Renal pelvis (tissue), 4 donors: ENCODE results near the gene AMH. TPM values are rescaled to one million over a fixed set of nuclear protein-coding genes. Genes with fewer than 3 reads are reported as not detected.

Experiments
- DNase-seq: peaks from one replicate; pipeline ENCODE4 v3.0.0-alpha.2; 2013
- polyA plus RNA-seq, 3 donors: library from polyadenylated mRNA; unstranded; fragments of 120-200 nt; gene quantifications; one replicate each; pipeline ENCODE4 v1.2.1, GENCODE V29; 2013; ENCODE audit not compliant: insufficient read length in 3 of 3

The AMH gene
- polyA plus RNA-seq, 3 donors = 0.43 to 3.5 (median 3.2) TPM

DNA sequence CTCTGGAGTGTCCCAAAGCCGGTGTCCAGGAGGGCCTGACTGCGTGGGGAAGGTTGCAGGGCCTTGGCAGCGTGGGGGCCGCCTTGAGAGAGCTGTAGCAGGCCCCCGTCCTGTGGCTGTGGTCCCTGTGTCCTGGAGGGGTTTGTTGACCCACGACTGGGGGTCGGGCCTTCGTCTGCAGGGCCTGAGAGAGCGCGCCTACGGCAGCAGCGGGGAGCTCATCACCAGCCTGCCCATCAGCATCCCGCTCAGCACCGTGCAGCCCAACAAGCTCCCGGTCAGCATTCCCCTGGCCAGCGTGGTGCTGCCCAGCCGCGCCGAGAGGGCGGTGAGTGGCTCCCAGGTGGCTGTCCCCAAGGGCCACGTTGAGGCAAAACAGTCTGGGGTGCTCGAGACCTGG, 31.5 kb upstream of the AMH start:
- no peak for DNase-seq

DNA sequence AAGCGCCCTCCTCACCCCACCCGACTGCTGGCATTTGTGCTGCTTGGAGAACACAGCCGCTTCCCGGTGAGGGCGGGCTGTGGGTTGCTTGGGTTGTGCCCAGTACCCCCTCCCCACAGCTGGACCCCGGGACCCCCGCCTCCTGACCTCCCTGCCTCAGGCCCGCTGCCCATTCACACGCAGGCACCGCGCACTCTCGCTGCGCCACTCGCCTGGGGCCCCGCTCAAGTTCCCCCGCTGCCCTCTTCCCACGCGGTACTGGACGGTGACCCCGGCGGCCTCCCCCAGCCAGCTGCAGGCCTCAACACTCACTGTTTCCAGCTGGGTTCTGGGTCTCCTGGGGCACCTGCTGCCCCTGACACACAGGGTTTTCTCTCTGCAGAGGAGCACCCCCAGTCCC, 29.4 kb upstream of the AMH start:
- DNase-seq = no peak

DNA sequence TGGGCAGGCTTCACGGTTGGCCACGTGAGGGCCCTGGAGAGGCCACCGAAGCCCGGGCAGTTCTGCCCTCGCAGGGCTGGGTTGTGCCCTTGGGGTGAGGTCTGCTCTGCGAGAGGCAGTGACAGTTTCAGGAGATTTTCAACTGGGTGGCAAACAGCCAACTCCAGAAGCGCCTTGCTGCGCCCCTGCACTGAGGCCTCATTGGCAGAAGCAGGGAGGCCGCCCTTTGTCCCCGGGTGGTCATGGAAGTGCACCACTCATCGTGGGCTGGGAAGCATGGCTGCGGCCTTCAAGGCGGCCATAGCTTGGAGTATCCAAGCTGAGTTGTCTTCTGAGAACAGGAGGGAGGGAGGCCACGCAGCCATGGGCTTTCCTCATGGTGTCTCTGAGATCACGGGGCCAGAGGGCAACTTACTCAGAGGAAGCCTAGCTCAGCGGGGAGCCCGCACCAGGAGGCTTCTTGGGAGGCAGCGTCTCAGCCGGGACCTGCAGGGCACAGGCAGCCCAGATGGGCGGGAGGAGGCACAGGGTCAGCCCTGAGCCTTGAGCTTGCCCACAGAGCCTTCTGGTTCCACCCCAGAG, 27.8 kb upstream of the AMH start:
- DNase-seq = no peak

GRCh38 chr19:2221918-2222317, 27.2 kb upstream of the AMH start:
- DNase-seq = no peak

- DNase-seq = no peak
These were observed 25.7 kb upstream of the AMH start for GRCh38 chr19:2223391-2223790.

GRCh38 chr19:2223959-2224358, 25.2 kb upstream of the AMH start:
- no peak for DNase-seq

DNA sequence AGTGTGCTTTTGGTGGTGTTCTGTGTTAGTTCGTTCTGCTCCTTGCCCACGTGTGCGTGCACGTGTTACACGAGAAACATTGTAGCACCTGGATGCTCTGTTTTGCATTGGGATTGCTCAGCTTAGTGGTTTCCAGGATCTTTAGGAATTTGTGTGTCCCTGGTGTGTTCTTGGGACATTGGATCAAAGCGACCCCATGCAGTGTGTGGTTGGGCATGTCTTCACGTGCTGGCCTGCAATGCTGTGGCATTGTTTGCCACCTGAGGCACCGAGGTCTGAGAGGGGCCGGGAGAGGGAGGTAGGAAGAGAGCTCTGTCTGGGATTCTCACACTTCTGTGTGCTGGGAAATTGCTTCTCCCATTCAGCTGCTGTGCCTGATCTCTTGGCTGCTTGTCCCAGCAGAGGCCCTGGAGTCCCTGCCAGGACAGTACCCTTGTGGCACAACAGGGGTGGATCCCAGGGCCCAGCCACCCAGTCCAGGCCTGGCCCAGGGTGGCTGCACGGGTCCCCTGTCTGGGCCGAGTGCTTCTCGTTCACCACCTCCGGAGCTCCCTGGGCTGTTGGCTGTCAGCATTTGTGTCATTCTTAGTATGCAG, 24.3 kb upstream of the AMH start:
- no peak for DNase-seq

DNA sequence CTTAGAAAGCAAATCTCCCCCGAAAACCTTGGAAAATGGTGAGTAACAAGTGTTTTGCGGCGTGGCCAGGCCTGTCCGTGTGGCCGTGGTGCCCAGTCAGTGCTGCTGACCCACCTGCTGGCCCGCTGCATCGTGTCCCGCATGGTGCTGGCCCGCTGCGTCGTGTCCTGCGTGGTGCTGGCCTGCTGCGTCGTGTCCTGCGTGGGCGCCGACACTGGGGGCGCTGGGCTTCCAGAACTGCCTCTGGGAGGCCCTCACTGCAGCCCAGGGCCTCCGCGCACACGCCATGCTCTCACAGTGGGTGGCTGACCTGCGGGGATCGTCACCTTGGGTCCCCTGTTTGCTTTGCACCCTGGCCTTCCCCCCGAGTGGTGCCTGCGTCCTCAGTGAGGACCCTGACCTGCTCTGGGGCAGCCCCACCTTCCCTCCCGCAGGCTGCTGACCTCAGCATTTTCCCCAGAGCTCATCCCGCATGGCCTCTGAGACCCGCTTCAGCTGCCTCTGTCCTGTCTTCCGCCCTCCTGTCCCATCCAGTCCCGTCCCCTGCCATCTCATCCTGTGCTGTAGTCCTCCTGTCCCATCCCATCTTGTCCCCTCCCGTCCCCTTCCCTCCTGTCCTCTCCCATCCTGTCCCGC, 23.6 kb upstream of the AMH start:
- no peak for DNase-seq

DNA sequence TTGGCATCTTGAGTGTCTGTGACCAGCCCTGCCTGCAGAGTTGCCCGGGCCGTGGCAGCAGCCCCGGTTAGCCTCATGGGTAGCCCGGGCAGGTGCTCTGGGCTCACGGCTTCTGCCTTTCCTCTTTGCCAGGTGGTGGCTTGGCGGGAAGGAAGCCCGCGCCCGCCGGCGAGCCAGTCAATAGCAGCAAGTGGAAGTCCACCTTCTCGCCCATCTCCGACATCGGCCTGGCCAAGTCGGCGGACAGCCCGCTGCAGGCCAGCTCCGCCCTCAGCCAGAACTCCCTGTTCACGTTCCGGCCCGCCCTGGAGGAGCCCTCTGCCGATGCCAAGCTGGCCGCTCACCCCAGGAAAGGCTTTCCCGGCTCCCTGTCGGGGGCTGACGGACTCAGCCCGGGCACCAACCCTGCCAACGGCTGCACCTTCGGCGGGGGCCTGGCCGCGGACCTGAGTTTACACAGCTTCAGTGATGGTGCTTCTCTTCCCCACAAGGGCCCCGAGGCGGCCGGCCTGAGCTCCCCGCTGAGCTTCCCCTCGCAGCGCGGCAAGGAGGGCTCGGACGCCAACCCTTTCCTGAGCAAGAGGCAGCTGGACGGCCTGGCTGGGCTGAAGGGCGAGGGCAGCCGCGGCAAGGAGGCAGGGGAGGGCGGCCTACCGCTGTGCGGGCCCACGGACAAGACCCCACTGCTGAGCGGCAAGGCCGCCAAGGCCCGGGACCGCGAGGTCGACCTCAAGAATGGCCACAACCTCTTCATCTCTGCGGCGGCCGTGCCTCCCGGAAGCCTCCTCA, 22.9 kb upstream of the AMH start:
- DNase-seq = no peak

GRCh38 chr19:2226840-2227360, 22.2 kb upstream of the AMH start:
- DNase-seq = no peak

DNA sequence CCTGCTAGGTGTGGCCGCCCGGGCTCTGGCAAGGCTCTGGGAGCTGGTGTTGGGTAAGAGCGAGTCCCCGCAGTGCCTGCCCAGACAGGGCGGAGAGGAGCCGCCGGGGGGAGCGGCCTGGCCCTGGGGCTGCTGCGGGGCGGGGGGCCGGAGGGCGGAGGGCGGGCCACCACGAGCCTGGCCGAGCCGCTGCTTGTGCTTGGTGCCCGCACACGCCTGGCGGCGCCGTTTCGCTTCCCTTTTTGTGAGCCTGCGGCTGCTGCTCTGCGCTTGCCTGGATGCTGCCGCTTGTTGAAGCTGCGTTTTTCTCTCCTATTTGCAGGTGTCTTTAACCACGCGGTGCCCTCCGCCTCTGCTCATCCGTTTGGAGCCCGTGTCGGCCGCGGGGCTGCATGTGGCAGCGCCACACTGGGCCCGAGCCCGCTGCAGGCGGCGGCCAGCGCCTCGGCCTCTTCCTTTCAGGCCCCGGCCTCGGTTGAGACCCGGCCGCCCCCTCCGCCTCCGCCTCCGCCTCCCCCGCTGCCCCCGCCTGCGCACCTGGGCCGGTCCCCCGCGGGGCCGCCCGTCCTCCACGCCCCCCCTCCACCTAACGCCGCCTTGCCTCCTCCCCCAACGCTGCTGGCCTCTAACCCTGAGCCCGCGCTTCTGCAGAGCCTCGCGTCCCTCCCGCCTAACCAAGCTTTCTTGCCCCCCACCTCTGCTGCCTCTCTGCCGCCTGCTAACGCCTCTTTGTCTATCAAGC, 21.5 kb upstream of the AMH start:
- no peak for DNase-seq

DNA sequence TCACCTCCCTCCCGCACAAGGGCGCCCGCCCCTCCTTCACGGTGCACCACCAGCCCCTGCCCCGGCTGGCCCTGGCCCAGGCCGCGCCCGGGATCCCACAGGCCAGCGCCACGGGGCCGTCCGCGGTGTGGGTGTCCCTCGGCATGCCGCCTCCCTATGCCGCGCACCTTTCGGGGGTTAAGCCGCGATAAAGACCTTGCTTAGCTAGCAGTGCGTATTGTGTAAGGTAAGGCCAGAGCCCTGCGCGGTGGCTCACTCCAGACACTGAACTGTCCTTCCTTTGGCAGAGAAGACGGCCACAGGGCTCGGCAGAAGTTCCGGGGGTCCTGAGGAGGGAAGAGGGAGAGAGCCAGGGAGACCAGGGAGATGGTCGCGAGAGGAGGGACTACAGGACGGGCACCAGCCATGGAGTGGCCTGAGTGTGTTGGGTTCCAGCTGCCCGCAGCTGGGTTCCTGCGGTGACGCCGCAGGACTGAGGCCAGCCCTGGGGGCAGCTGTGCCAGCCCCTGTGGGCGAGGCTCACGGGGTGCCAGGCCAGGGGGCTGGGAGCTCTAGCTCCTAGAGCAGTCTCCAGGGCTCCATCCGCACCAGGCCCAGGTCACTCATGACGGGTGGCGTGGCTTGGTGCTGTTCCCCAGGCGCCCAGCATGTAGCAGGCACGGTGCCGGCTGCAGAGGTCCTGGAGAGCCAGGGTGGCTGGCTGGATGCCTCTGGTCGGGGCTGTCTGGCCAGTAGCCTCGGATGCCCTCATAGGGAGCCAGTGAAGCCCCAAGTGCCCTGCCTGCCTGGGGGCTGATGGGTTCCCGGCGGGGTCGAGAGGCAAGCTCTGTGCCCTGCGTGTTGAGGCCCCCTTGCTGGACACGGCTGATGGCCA, 20.7 kb upstream of the AMH start:
- no peak for DNase-seq

DNA sequence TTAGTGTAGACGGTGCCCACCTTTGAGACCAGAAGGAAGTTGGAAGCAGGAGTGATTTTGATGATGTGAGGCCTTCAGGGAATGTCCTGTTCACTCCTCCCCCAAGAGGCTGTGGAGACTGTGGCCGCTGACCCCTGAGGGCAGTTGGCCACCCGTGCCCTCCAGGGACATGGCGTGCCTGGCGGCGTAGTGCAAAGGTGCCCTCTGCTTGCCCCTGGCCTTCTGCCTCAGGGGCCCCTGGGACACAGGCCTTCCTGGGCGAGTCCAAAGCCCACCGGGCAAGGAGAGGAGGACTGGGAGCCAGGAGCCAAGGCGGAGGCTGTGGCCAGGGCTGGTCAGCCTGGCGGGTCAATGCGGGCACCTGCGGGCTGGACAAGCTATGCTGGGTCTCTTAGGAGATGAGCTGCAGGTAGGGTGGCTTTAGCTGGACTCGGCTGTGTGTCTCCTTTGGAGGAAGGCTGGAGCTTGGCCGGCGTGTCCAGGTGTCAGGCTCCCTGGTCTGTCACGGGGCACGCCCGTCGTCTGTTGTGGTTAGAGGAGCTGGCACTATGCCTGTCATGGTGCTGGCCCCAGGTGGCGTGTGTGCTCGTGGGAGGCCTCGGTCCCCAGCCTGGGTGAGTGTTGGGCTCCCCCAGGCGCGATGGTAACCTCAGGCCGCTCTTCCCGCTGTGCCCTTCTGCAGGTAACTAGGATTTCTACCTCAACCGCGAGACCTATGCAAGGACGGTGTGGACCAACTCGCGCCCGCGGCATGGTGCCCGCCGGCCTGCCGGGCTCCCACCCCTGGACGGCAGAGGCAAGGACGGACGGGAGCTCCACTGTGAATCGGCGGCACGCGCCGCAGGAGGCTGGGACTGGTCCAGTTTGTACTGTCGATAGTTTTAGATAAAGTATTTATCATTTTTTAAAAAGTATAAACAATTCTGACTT, 19.8 kb upstream of the AMH start:
- no peak for DNase-seq

- no peak for DNase-seq
These were observed 19.0 kb upstream of the AMH start for GRCh38 chr19:2230033-2230531.

DNA sequence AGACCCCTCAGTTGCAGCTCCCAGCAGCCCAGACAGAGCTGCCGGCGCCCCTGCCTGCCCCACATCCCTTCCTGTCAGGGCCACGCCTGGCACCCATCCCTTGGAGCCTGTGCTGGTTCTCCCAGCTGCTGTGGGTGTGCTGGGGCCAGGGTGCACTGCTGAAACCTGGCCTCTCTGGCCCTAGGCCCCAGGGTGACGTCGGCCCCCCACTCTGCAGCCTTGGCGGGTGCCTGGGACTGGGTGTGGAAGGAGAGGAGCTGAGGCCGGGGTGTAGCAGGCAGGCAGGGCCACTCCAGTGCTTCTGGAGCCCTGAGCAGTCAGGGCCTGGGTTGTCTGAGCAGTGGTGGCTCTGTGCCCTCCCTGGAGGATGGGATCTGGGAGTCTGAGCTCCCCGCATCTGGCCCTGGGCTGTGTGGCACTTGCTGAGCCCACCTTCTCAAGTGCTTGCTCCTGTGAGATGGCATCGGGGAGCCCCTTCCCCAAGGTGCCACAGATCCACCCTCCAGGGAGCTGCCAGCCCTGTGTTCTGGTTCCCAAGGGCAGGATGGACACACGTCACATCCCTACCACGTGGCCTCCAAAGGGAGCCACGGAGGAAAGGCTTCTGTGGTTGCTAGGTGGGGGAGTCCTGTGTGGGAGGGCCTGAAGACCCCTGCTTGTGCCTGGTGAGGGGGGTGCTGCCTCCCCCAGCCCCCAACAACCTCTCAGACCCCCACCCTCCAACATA, 18.2 kb upstream of the AMH start:
- no peak for DNase-seq

DNA sequence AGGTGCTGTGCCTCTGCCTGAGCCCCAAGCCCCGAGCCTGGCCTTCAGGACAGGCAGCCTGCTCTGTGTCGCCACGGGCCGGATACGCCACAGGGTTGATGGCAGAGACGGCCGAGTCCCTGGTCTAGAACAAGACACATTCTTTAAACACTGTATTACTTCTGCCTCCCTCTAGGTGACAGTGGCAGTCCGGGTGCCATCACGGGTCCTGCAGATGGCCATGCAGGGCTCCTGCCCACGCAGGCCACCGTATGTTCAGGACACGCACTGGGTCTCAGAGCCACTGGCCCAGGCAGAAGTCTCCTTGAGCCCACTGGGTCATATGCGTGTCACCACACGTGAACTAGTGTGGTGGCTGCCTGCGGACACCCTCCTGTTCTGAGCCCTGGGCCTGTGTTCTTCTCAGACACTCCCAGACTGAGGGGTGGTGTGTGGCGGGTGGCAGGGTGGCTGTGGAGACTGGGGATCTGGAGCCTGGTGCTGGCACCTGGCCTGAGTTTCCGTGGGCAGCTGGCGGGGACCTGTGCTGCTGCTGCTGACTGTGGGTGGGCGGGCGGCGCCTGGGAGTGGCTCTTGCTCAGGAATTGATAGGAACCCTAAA, 17.4 kb upstream of the AMH start:
- no peak for DNase-seq

GRCh38 chr19:2232286-2233151, 16.6 kb upstream of the AMH start:
- no peak for DNase-seq
